Thoracic aorta (tissue), 2 donors: ENCODE data around the gene UNC13B. TPM values are rescaled to one million over a fixed set of nuclear protein-coding genes. Genes with fewer than 3 reads are reported as not detected.

Source experiments
- ATAC-seq: fragments of 150-250 bp; one replicate; pipeline ENCODE4 v1.8.0; 2017; ENCODE audit warnings: low read depth; ENCODE audit not compliant: insufficient number of reproducible peaks, low FRiP score
- DNase-seq: peaks from one replicate; pipeline ENCODE4 v3.0.0-alpha.2; 2020; ENCODE audit warnings: low spot score
- H3K27ac ChIP-seq, 2 donors: fragments of 200-600 bp; sonication (generic); 1 replicate in 1 of 2; 2 replicates in 1 of 2; pipeline ENCODE4 v1.5.1; 2016; ENCODE audit warnings: mild to moderate bottlenecking in 2 of 2, moderate library complexity in 2 of 2
- H3K27me3 ChIP-seq: fragments of 200-600 bp; sonication (generic); replicated peaks from 2 replicates; pipeline ENCODE4 v1.6.0; 2016; ENCODE audit warnings: mild to moderate bottlenecking; ENCODE audit not compliant: insufficient read depth
- H3K36me3 ChIP-seq: fragments of 200-600 bp; sonication (generic); one replicate; pipeline ENCODE4 v1.5.1; 2016
- H3K4me1 ChIP-seq, 2 donors: fragments of 200-600 bp; sonication (generic); 1 replicate in 1 of 2; 2 replicates in 1 of 2; pipeline versions ENCODE4 v1.5.1 to v1.6.0; 2016; ENCODE audit warnings: low read depth in 2 of 2, mild to moderate bottlenecking in 1 of 2; ENCODE audit not compliant: control insufficient read depth in 1 of 2
- H3K4me3 ChIP-seq: fragments of 200-600 bp; sonication (generic); 2 replicates; pipeline ENCODE4 v1.5.1; 2016; ENCODE audit warnings: mild to moderate bottlenecking
- H3K9me3 ChIP-seq: fragments of 200-600 bp; sonication (generic); 2 replicates; pipeline ENCODE4 v1.5.1; 2016
- total RNA-seq, 2 donors: library from RNA; depleted of rRNA; stranded (reverse); fragments of >200 nt; gene quantifications; one replicate each; pipeline versions ENCODE4 v1.1.0 to v1.2.3, GENCODE V29; 2016
- TF ChIP-seq, protein P1 (sequence below): fragments of 200-600 bp; sonication (generic); IDR thresholded peaks from one replicate; pipeline ENCODE4 v1.5.1; 2019; ENCODE audit warnings: antibody characterized with exemption

Gene UNC13B
- 10 to 100 TPM; 38.1 to 47.4 TPM for total RNA-seq

- DNase-seq (peak; percentile 91), ATAC-seq (peak; percentile 93)
- TF ChIP-seq, protein P1, sequence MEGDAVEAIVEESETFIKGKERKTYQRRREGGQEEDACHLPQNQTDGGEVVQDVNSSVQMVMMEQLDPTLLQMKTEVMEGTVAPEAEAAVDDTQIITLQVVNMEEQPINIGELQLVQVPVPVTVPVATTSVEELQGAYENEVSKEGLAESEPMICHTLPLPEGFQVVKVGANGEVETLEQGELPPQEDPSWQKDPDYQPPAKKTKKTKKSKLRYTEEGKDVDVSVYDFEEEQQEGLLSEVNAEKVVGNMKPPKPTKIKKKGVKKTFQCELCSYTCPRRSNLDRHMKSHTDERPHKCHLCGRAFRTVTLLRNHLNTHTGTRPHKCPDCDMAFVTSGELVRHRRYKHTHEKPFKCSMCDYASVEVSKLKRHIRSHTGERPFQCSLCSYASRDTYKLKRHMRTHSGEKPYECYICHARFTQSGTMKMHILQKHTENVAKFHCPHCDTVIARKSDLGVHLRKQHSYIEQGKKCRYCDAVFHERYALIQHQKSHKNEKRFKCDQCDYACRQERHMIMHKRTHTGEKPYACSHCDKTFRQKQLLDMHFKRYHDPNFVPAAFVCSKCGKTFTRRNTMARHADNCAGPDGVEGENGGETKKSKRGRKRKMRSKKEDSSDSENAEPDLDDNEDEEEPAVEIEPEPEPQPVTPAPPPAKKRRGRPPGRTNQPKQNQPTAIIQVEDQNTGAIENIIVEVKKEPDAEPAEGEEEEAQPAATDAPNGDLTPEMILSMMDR: peak; percentile 27
- Histone ChIP-seq H3K4me1 (peaks cover 12 to 21% of the 10 kb centered on the region in 2 donors), H3K36me3 (no peaks in the 10 kb centered on the region), H3K9me3 (no peaks in the 10 kb centered on the region), H3K4me3 (peak within 1 kb of the TSS; percentile 85), H3K27ac (peak within 1 kb of the TSS; percentile 73 to 81), H3K27me3 (no peaks in the 10 kb centered on the region)
Measured at GRCh38 chr9:35161713-35162604, at the start of gene UNC13B. TSS of gene UNC13B (plus strand) at chr9:35162009. CDS start at chr9:35162284, 275 bp downstream.

DNA sequence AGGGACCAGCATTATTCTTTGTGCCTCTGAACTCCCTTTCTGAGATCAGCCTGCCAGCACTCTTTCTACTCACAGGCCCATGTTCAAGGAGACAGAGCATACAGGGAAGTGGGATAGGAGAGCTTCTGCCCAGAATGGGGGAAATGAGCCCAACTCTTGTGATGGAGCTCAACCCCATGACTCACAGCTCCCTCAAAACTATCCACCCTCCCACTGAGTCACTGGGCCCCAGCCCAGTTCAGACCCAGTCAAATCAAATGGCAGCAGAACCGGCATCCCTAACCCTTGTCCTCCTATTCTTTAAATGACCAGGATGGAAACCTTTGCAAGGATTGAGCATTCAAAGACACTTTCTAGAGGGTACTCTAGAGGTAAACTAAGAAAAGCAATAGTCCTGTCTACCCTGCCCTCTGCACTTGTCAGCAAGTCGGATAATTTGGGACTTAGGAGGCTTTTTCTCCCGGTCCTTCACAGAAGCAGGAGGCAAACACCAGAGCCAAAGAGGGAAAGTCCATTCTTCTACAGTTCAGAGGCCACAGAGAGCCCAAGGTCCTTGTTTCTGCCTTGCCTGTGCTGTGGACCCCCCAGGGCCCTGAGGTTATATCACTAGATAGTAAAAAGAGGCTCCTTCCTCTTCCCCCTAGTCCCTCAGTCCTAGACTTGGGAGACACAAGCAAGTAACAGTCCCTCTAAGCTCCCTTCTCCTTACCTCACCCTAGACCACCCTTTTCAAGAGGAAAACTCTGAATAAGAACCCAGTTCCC, 49.4 kb upstream of the UNC13B start:
- Histone ChIP-seq H3K9me3 (no peaks in the 10 kb centered on the region), H3K27ac (peak overlapping the region; percentile 92 to 99), H3K4me3 (peak overlapping the region; percentile 96), H3K36me3 (peaks cover 13% of the 10 kb centered on the region), H3K27me3 (no peaks in the 10 kb centered on the region), H3K4me1 (peaks cover 41 to 69% of the 10 kb centered on the region in 2 donors)
- TF ChIP-seq, protein P1: no peak
- peak; percentile 72 for DNase-seq
- ATAC-seq: no peak

- H3K27ac ChIP-seq: peak overlapping the region; percentile 92 to 95
- no peaks in the 10 kb centered on the region for H3K27me3 ChIP-seq
- H3K4me3 ChIP-seq: peak overlapping the region; percentile 79
- H3K36me3 ChIP-seq: no peaks in the 10 kb centered on the region
- TF ChIP-seq, protein P1: no peak
- peaks cover 42 to 66% of the 10 kb centered on the region in 2 donors for H3K4me1 ChIP-seq
- H3K9me3 ChIP-seq: no peaks in the 10 kb centered on the region
- DNase-seq: peak; percentile 67
- peak; percentile 0 for ATAC-seq
Measured at GRCh38 chr9:35114113-35114839, 47.5 kb upstream of the UNC13B start.

DNA sequence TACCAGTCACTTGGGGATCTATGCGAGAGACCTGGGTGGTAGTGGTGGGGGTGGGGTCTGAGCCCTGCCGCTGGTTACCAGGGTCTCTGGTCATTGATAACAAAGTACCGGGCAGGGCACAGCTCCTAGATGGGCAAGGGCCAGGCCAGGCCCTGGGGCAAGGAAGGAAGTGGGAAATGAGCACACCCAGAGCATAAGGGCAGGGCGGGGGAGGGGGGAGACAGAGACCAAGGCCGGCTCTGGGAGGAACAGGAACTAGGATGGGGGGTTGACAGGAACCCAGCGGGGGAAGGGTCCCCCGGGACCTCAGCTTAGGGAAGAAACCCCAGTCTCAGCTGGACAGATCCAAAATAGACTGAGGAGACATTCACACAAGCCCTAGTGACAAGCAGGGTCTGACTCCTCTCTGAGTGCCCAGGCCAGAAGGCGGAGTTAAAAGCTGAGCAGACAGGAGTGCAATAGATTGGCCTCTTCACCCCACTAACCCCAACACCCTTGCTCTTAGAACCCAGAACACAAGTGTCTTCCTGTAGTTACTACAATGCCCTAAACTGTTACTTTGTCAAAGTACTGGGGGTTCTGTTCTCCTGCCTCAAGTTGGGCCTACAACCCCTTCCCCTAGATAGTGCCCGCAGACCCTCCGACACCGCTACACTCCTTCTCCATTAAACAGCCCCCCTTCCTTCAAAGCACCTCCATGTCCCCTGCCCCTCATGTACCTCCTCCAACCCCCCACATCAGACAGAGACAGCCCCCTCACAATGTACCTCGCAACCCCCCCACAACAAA, 46.8 kb upstream of the UNC13B start:
- Histone ChIP-seq H3K27me3 (no peaks in the 10 kb centered on the region), H3K4me1 (peaks cover 37 to 58% of the 10 kb centered on the region in 2 donors), H3K36me3 (no peaks in the 10 kb centered on the region), H3K9me3 (no peaks in the 10 kb centered on the region), H3K27ac (peak overlapping the region; percentile 92 to 95), H3K4me3 (peak overlapping the region; percentile 79)
- DNase-seq (no peak), ATAC-seq (no peak)
- TF ChIP-seq, protein P1: no peak
